GM20000 (cell line): ENCODE results near the gene PCGF3.
"Not testable (repeated sequence)": the region's sequence is repeated elsewhere in the genome, so short reads cannot be mapped to it uniquely, and the experiment has no call there.

Experiments used
- DNase-seq: peaks from one replicate; pipeline ENCODE4 v3.0.0; 2012; ENCODE audit warnings: low spot score
- CTCF ChIP-seq: IDR thresholded peaks from 2 replicates; pipeline ENCODE4 v1.5.1; 2012; ENCODE audit warnings: mild to moderate bottlenecking, control low read depth; ENCODE audit errors: extremely low read depth, missing control alignments

Gene PCGF3

DNA sequence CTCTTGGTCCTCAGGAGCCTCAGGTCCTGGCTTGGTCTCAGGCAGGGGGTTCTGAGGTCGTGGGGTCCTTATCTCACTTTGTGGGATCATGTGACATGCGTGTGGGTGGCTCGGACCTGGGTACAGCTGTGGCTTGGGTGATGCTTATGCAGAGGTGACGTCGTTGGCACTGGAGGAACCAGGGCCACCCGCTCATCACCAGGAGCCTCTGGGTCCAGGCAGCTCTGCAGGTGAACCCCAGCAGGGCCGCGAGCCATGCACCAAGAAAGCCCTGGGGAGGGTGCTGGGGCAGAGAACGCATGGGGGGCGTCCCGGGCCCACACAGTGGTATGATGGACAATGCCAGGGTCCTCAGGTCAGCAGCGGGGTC lies 40.3 kb upstream of the PCGF3 start:
- DNase-seq, result no peak
- TF ChIP-seq CTCF, result no peak

DNA sequence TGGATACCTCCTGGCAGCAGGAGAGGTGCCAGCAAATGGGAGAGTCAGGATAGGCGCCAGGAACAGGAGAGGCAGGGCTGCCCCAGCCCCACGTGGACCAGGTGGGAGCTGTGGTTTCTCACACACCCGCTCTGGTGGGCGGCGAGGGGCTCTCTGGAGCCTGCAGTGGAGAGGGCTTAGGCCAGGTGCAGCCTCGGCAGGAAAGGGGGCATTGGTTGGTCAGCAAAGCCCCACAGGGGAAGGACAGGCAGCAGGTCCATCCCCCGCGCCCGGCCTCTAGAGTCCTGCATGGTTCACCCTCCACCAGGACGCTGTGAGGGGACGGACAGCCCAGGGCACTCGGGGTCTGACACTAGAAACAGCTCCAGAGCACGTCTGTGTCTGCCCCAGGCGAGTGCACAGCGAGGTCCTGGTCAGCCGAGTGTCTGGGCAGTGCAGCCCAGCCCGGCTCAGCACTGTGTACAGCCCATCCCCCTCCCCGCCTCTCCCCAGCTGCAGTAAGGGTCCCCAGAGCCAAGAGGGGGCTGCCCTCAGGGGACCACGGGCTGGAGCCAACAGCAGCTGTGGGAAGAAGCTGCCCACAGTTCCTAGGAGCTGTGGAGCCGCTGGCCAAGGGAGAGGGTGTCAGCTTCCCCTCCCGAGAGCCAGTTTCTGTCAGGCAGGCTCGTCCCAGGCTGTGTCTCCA lies 39.7 kb upstream of the PCGF3 start:
- no peak for TF ChIP-seq CTCF
- no peak for DNase-seq

DNA sequence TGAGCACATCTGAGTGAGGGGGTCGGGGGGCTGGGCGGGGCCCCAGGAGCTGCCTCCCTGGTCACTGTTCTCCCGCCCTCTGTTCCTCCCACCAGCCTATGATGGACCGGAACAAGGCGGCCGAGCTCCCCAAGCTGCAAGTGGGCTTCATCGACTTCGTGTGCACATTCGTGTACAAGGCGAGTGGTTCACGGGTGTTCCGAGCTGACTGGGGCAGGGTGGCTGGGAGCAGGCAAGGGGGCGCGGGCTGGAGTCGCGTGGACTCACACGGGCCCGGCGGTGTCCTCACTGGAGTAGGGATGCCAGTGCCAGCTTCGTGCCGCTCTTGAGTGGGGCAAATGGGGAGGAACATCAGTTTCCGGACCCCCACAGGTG lies 39.2 kb upstream of the PCGF3 start:
- DNase-seq, result no peak
- no peak for TF ChIP-seq CTCF

DNA sequence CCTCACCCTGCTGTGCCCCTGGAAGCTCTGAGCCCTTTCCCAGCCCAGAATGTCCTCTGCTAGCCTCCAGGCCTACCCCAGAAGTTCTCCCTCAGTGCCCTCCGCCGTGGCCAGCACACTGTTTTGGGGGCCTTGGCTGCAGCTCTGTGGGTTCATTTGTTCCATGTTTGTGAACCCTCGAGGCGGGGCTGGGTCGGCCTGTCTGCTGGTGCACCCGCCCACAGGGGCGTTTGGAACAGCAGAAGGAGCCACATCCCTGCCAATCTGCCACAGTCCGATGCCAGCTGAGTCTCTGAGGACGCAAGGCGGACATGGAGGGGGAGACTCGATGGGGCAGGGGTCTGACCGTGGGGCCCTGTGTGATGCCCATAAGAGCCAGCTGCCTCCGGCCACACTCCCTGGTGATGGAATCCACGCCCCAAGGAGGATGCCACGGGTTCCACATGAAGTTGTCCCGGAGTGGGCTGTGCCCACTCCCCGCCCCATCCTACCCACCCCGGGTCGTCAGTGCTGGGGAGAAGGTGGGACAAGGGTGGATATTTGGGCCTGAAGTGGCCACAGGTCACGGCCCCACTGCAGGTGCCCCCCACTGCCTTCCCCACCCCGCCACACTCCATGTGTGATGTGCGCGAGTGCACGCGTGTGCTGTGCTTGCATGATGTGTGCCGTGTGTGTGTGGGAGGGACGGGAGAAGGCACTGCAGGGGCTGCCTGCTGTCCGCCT lies 38.6 kb upstream of the PCGF3 start:
- no peak for TF ChIP-seq CTCF
- no peak for DNase-seq

GRCh38 chr4:667545-667925 lies 38.1 kb upstream of the PCGF3 start:
- no peak for DNase-seq
- no peak for TF ChIP-seq CTCF

GRCh38 chr4:668219-668618 lies 37.4 kb upstream of the PCGF3 start:
- DNase-seq, result not testable (repeated sequence)

- DNase-seq, result not testable (repeated sequence)
These were observed 35.6 kb upstream of the PCGF3 start for GRCh38 chr4:669806-670559.

- TF ChIP-seq CTCF, result no peak
- DNase-seq, result no peak
These were observed 33.9 kb upstream of the PCGF3 start for GRCh38 chr4:671769-672168.
